Thoracic aorta (tissue), 2 donors: Measurements from ENCODE around the gene UNC93B1. TPM values are rescaled to one million over a fixed set of nuclear protein-coding genes. Genes with fewer than 3 reads are reported as not detected.
A peak's percentile ranks its signal among the peaks of the same experiment; 100 is the strongest.

Experiments used
- ATAC-seq: fragments of 150-250 bp; one replicate; pipeline ENCODE4 v1.8.0; 2017; ENCODE audit warnings: low read depth; ENCODE audit not compliant: insufficient number of reproducible peaks, low FRiP score
- DNase-seq: peaks from one replicate; pipeline ENCODE4 v3.0.0-alpha.2; 2020; ENCODE audit warnings: low spot score
- H3K27ac ChIP-seq, 2 donors: fragments of 200-600 bp; sonication (generic); 1 replicate in 1 of 2; 2 replicates in 1 of 2; pipeline ENCODE4 v1.5.1; 2016; ENCODE audit warnings: mild to moderate bottlenecking in 2 of 2, moderate library complexity in 2 of 2
- H3K27me3 ChIP-seq: fragments of 200-600 bp; sonication (generic); replicated peaks from 2 replicates; pipeline ENCODE4 v1.6.0; 2016; ENCODE audit warnings: mild to moderate bottlenecking; ENCODE audit not compliant: insufficient read depth
- H3K36me3 ChIP-seq: fragments of 200-600 bp; sonication (generic); one replicate; pipeline ENCODE4 v1.5.1; 2016
- H3K4me1 ChIP-seq, 2 donors: fragments of 200-600 bp; sonication (generic); 1 replicate in 1 of 2; 2 replicates in 1 of 2; pipeline versions ENCODE4 v1.5.1 to v1.6.0; 2016; ENCODE audit warnings: low read depth in 2 of 2, mild to moderate bottlenecking in 1 of 2; ENCODE audit not compliant: control insufficient read depth in 1 of 2
- H3K4me3 ChIP-seq: fragments of 200-600 bp; sonication (generic); 2 replicates; pipeline ENCODE4 v1.5.1; 2016; ENCODE audit warnings: mild to moderate bottlenecking
- H3K9me3 ChIP-seq: fragments of 200-600 bp; sonication (generic); 2 replicates; pipeline ENCODE4 v1.5.1; 2016
- CTCF ChIP-seq: fragments of 200-600 bp; sonication (generic); IDR thresholded peaks from one replicate; pipeline ENCODE4 v1.5.1; 2019; ENCODE audit warnings: antibody characterized with exemption
- total RNA-seq, 2 donors: library from RNA; depleted of rRNA; stranded (reverse); fragments of >200 nt; gene quantifications; one replicate each; pipeline versions ENCODE4 v1.1.0 to v1.2.3, GENCODE V29; 2016

Gene UNC93B1
- total RNA-seq, 2 donors from 2014 or later: 39.6 to 72.4 TPM

GRCh38 chr11:68016161-68016903, 12.4 kb upstream of the UNC93B1 start:
- no peaks in the 10 kb centered on the region for H3K36me3 ChIP-seq
- no peaks in the 10 kb centered on the region for H3K9me3 ChIP-seq
- peaks cover 0 to 5% of the 10 kb centered on the region in 2 donors for H3K4me1 ChIP-seq
- no peak for TF ChIP-seq CTCF
- no peak overlapping the region for H3K27ac ChIP-seq
- DNase-seq (no peak), ATAC-seq (no peak)
- no peak overlapping the region for H3K4me3 ChIP-seq
- H3K27me3 ChIP-seq: no peaks in the 10 kb centered on the region

- no peak for TF ChIP-seq CTCF
- Histone ChIP-seq H3K9me3 (no peaks in the 10 kb centered on the region), H3K27ac (no peak overlapping the region), H3K36me3 (no peaks in the 10 kb centered on the region), H3K27me3 (no peaks in the 10 kb centered on the region), H3K4me3 (no peak overlapping the region), H3K4me1 (peaks cover 0 to 13% of the 10 kb centered on the region in 2 donors)
- no peak for DNase-seq
- ATAC-seq: no peak
Measured at GRCh38 chr11:68015467-68015866, 11.6 kb upstream of the UNC93B1 start.

- TF ChIP-seq CTCF: no peak
- Histone ChIP-seq H3K9me3 (no peaks in the 10 kb centered on the region), H3K27ac (no peak overlapping the region), H3K4me3 (no peak overlapping the region), H3K27me3 (no peaks in the 10 kb centered on the region), H3K36me3 (no peaks in the 10 kb centered on the region), H3K4me1 (peaks cover 0 to 18% of the 10 kb centered on the region in 2 donors)
- no peak for ATAC-seq
- DNase-seq: no peak
Measured at GRCh38 chr11:68014947-68015447, 11.1 kb upstream of the UNC93B1 start.

- DNase-seq (no peak), ATAC-seq (no peak)
- TF ChIP-seq CTCF: no peak
- H3K9me3 ChIP-seq: no peaks in the 10 kb centered on the region
- no peaks in the 10 kb centered on the region for H3K36me3 ChIP-seq
- peak overlapping the region; percentile 11 to 56 for H3K27ac ChIP-seq
- H3K4me3 ChIP-seq: no peak overlapping the region
- no peaks in the 10 kb centered on the region for H3K27me3 ChIP-seq
- peaks cover 6 to 24% of the 10 kb centered on the region in 2 donors for H3K4me1 ChIP-seq
Measured at GRCh38 chr11:68014157-68014946, 10.5 kb upstream of the UNC93B1 start.

GRCh38 chr11:68013611-68014156, 9.8 kb upstream of the UNC93B1 start:
- ATAC-seq: no peak
- DNase-seq: no peak
- TF ChIP-seq CTCF: no peak
- no peaks in the 10 kb centered on the region for H3K36me3 ChIP-seq
- no peaks in the 10 kb centered on the region for H3K9me3 ChIP-seq
- H3K27me3 ChIP-seq: no peaks in the 10 kb centered on the region
- H3K4me3 ChIP-seq: no peak overlapping the region
- peaks cover 9 to 27% of the 10 kb centered on the region in 2 donors for H3K4me1 ChIP-seq
- peak overlapping the region in 1 of 2 donors; percentile 11 for H3K27ac ChIP-seq
